H1 (cell line): ENCODE measurements around the gene CDK5R2. TPM values are rescaled to one million over a fixed set of nuclear protein-coding genes. Genes with fewer than 3 reads are reported as not detected.

ENCODE experiments used
- CHD1 ChIP-seq: IDR thresholded peaks from 2 replicates; pipeline ENCODE4 v1.6.1; 2012; ENCODE audit warnings: low read depth, low read length, improper control_type of control experiment
- CHD7 ChIP-seq: fragments of 300-600 bp; sonication (generic); IDR thresholded peaks from 2 replicates; pipeline ENCODE4 v1.7.1; 2012; ENCODE audit warnings: low read length, moderate library complexity, mild to moderate bottlenecking, inconsistent platforms; ENCODE audit not compliant: insufficient replicate concordance
- GTF2F1 ChIP-seq: IDR thresholded peaks from 2 replicates; pipeline ENCODE4 v1.6.1; 2012; ENCODE audit warnings: low read depth, low read length, improper control_type of control experiment, borderline replicate concordance
- JUN ChIP-seq: IDR thresholded peaks from 2 replicates; pipeline ENCODE4 v1.6.1; 2011; ENCODE audit warnings: low read depth, mild to moderate bottlenecking, improper control_type of control experiment, low read length
- RFX5 ChIP-seq: IDR thresholded peaks from 2 replicates; pipeline ENCODE4 v1.6.1; 2011; ENCODE audit warnings: low read depth, low read length, improper control_type of control experiment, borderline replicate concordance
- RXRA ChIP-seq: IDR thresholded peaks from 2 replicates; pipeline ENCODE4 v1.6.1; 2011; ENCODE audit warnings: low read depth, mild to moderate bottlenecking, low read length, moderate library complexity; ENCODE audit not compliant: insufficient read depth
- TAF1 ChIP-seq: IDR thresholded peaks from 2 replicates; pipeline ENCODE4 v1.6.1; 2011; ENCODE audit warnings: mild to moderate bottlenecking, low read depth, low read length
- polyA plus RNA-seq, 7 experiments: library from polyadenylated mRNA; depleted of rRNA in 3 of 7; stranded (reverse) in 5 of 7; unstranded in 2 of 7; fragments of >200 nt in 5 of 7; fragments of 200-250 nt in 2 of 7; gene quantifications; 1 replicate in 5 of 7; 2 replicates in 1 of 7; 4 replicates in 1 of 7; pipeline versions ENCODE4 v1.2.1 to v1.2.3, GENCODE V29; 2011 to 2013; ENCODE audit warnings: missing spikeins in 2 of 7, mixed read lengths in 2 of 7
- total RNA-seq: library from RNA; stranded (reverse); fragmentation: NEBNext Ultra II Directional; extraction: Animal tissue kit (Norgen Biotek cat#: 25700); gene quantifications from 2 replicates; pipeline ENCODE4 v1.2.1, GENCODE V29; 2021

The CDK5R2 gene
- total and polyA plus RNA-seq, 2 of the 8 experiments (the other 6 are each of a cell fraction or from before 2014, with no cell fraction given): 0.14 TPM; not detected in 1

- TF ChIP-seq CHD7 (no peak), CHD1 (no peak), GTF2F1 (no peak), RXRA (no peak), RFX5 (no peak), JUN (no peak), TAF1 (no peak)
Observed at GRCh38 chr2:218960309-218961165, 1.1 kb downstream of the CDK5R2 start (continued).
